Kidney epithelial cell (primary cell): Measurements from ENCODE around the gene EPG5. TPM values are rescaled to one million over a fixed set of nuclear protein-coding genes. Genes with fewer than 3 reads are reported as not detected.

ENCODE experiments used
- DNase-seq: peaks from one replicate; pipeline ENCODE4 v3.0.0-alpha.2; 2010; ENCODE audit warnings: low read depth
- H3K27me3 ChIP-seq: 2 replicates; pipeline ENCODE4 v1.6.0; 2011; ENCODE audit warnings: low read length; ENCODE audit not compliant: control insufficient read depth, insufficient read depth
- H3K36me3 ChIP-seq: 2 replicates; pipeline ENCODE4 v1.5.1; 2011; ENCODE audit warnings: low read length; ENCODE audit not compliant: control insufficient read depth, insufficient read depth
- H3K4me3 ChIP-seq: 2 replicates; pipeline ENCODE4 v1.5.1; 2011; ENCODE audit warnings: low read depth, mild to moderate bottlenecking, control low read depth, low read length
- total RNA-seq: library from RNA; depleted of rRNA; stranded (reverse); fragments of >200 nt; gene quantifications from 2 replicates; pipeline ENCODE4 v1.2.3, GENCODE V29; 2015
- TF ChIP-seq, protein P1 (sequence below): IDR thresholded peaks from 2 replicates; pipeline ENCODE4 v1.5.1; 2011; ENCODE audit warnings: mild to moderate bottlenecking, moderate library complexity, low read length, control low read depth, inconsistent platforms; ENCODE audit not compliant: insufficient read depth, poor library complexity, severe bottlenecking

EPG5 gene
- total RNA-seq, 1 donor from 2014 or later: 38.2 TPM

DNA sequence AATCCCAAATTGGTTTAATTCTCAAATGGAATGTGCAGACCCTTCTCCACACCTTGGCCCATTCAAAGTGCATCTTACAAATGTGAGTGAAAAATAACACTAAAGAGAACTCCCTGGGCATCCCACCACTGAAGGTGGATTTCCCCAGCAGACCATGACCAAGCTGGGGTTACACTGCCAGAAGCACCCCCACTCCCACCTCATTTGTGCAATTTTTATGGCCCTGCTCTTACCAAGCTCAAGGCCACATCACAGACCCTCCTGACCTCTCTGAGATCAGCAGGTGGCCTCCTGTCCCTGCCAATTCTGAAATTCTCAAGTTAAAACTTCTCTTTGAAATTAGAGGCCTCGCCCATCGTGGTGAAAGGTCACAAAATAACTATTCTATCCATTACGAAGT, 120.0 kb downstream of the EPG5 start:
- no peak for DNase-seq
- no peak overlapping the region for H3K4me3 ChIP-seq
- no peaks in the 10 kb centered on the region for H3K27me3 ChIP-seq
- TF ChIP-seq, protein P1, sequence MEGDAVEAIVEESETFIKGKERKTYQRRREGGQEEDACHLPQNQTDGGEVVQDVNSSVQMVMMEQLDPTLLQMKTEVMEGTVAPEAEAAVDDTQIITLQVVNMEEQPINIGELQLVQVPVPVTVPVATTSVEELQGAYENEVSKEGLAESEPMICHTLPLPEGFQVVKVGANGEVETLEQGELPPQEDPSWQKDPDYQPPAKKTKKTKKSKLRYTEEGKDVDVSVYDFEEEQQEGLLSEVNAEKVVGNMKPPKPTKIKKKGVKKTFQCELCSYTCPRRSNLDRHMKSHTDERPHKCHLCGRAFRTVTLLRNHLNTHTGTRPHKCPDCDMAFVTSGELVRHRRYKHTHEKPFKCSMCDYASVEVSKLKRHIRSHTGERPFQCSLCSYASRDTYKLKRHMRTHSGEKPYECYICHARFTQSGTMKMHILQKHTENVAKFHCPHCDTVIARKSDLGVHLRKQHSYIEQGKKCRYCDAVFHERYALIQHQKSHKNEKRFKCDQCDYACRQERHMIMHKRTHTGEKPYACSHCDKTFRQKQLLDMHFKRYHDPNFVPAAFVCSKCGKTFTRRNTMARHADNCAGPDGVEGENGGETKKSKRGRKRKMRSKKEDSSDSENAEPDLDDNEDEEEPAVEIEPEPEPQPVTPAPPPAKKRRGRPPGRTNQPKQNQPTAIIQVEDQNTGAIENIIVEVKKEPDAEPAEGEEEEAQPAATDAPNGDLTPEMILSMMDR: no peak
- H3K36me3 ChIP-seq: no peaks in the 10 kb centered on the region

DNA sequence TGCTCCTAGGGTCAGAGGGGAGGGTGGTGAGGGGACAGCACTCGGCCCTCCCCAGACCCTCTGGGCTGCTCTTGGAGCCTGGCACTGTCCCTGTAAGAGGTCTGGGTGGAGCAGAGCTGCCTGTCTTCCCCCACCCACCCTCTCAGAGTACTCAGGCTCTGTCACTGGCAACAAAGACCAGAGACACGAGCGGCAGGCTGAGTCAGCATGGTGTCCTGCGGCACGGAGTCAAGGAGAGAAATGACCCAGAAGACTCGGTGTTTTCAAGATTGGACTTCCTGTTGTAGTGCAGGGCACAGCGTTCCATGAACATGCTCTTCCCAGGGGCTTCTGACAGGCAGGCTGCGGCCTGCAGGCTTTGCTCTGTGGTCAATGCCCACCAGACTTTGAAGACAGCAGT, 121.7 kb downstream of the EPG5 start:
- DNase-seq: no peak
- TF ChIP-seq, protein P1: no peak
- Histone ChIP-seq H3K4me3 (no peak overlapping the region), H3K27me3 (no peaks in the 10 kb centered on the region), H3K36me3 (no peaks in the 10 kb centered on the region)

DNA sequence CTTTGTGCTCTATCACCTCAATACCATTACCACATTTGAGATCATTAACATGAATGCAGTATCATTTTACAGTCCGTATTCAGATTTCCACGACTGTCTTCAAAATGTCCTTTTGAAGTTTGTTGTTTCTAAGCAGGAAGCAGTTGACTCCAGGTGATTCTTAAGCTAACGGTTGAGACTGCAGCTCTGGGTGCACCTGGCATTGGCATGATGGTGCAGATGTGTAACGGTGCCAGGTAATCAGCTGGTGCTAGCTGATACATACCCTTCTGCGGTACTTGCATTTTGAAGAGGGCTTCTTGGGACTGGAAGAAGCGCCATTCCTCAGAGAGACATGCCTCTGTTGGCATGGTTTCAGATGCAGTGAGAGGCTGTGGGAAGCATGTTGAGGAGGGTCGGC, 122.2 kb downstream of the EPG5 start:
- Histone ChIP-seq H3K4me3 (no peak overlapping the region), H3K27me3 (no peaks in the 10 kb centered on the region), H3K36me3 (no peaks in the 10 kb centered on the region)
- DNase-seq: no peak
- TF ChIP-seq, protein P1: no peak

DNA sequence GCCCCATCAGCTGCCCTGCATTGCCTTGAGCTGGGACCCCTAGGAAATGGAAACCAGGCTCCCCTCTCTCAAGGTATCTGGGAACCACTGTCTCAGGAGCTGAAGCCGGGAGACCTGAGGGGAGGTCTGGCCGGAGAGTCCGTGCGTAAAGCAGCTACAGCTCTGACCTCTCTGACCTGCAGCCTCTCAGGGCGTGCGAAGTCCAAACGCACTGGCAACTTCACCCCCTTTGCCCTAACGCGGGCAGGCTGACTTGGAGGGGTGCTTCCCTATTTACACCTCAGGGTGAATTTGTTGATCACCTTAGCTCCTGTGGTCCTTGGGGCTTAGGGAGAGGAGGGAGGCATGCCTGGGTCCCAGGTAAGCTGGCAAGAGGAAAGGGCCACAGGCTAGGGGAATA, 124.1 kb downstream of the EPG5 start:
- H3K36me3 ChIP-seq: peaks cover 1% of the 10 kb centered on the region
- no peak overlapping the region for H3K4me3 ChIP-seq
- TF ChIP-seq, protein P1: no peak
- no peak for DNase-seq
- H3K27me3 ChIP-seq: peaks cover under 1% of the 10 kb centered on the region

DNA sequence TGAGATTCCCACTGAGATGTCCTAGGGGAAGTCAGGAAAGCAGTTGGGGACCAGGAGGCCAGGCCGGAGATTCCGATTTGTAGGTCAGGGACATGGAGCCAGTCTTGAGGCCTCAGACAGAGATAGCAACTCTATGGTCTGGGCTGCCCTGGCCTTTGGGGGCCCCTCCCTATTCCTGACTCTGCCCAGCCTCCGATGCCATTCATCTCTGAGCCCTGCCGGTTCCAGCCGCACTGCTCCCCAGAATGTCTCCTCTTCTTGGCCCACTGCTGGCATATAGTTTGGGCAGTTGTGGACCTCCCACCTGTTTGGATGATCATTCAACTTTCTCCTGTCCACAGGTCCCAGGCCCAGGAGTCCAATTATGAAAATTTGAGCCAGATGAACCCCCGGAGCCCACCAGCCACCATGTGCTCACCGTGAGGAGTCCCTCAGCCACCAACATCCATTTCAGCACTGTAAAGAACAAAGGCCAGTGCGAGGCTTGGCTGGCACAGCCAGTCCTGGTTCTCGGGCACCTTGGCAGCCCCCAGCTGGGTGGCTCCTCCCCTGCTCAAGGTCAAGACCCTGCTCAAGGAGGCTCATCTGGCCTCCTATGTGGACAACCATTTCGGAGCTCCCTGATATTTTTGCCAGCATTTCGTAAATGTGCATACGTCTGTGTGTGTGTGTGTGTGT, 125.2 kb downstream of the EPG5 start:
- Histone ChIP-seq H3K4me3 (no peak overlapping the region), H3K36me3 (peaks cover 1% of the 10 kb centered on the region), H3K27me3 (peaks cover 4% of the 10 kb centered on the region)
- TF ChIP-seq, protein P1: no peak
- no peak for DNase-seq
